Globus pallidus (tissue), 1 donor: ENCODE results near the gene IFITM10.
"Not testable (repeated sequence)": the region's sequence is repeated elsewhere in the genome, so short reads cannot be mapped to it uniquely, and the experiment has no call there.

ENCODE experiments used
- DNase-seq: peaks from one replicate; pipeline ENCODE4 v3.0.0-alpha.2; 2015; ENCODE audit warnings: low spot score

The IFITM10 gene

GRCh38 chr11:1778141-1778911 lies 27.9 kb upstream of the IFITM10 start:
- no peak for DNase-seq

GRCh38 chr11:1777737-1778136 lies 27.3 kb upstream of the IFITM10 start:
- no peak for DNase-seq

- DNase-seq: no peak
These were observed 26.7 kb upstream of the IFITM10 start for GRCh38 chr11:1776944-1777715.

- DNase-seq: no peak
These were observed 26.0 kb upstream of the IFITM10 start for GRCh38 chr11:1776331-1776851.

- DNase-seq: no peak
These were observed 24.5 kb upstream of the IFITM10 start for GRCh38 chr11:1774886-1775285.

GRCh38 chr11:1773994-1774550 lies 23.7 kb upstream of the IFITM10 start:
- no peak for DNase-seq

- DNase-seq: no peak
These were observed 23.0 kb upstream of the IFITM10 start for GRCh38 chr11:1773131-1773993.

GRCh38 chr11:1772270-1773130 lies 22.1 kb upstream of the IFITM10 start:
- no peak for DNase-seq

GRCh38 chr11:1771700-1772099 lies 21.3 kb upstream of the IFITM10 start:
- no peak for DNase-seq

- no peak for DNase-seq
These were observed 20.9 kb upstream of the IFITM10 start for GRCh38 chr11:1771273-1771672.

- DNase-seq: no peak
These were observed 20.1 kb upstream of the IFITM10 start for GRCh38 chr11:1770528-1770927.

GRCh38 chr11:1770061-1770460 lies 19.7 kb upstream of the IFITM10 start:
- no peak for DNase-seq

GRCh38 chr11:1769304-1769936 lies 19.0 kb upstream of the IFITM10 start:
- not testable (repeated sequence) for DNase-seq

GRCh38 chr11:1768141-1768469 lies 17.7 kb upstream of the IFITM10 start:
- no peak for DNase-seq

GRCh38 chr11:1767399-1768140 lies 17.2 kb upstream of the IFITM10 start:
- DNase-seq: no peak

GRCh38 chr11:1766719-1767398 lies 16.5 kb upstream of the IFITM10 start:
- DNase-seq: no peak

- no peak for DNase-seq
These were observed 15.7 kb upstream of the IFITM10 start for GRCh38 chr11:1765871-1766718.
